ENCODE data around the gene APLF.
"Not testable (repeated sequence)": the region's sequence is repeated elsewhere in the genome, so short reads cannot be mapped to it uniquely, and the experiment has no call there.

The APLF gene

GRCh38 chr2:68536000-68536399 is 68.6 kb downstream of the APLF start:
- DNase-seq, result no peak

GRCh38 chr2:68537011-68537410 is 69.6 kb downstream of the APLF start:
- DNase-seq, result no peak

- no peak for DNase-seq
These were observed 70.4 kb downstream of the APLF start for GRCh38 chr2:68537809-68538208.

- no peak for DNase-seq
These were observed 77.4 kb downstream of the APLF start for GRCh38 chr2:68544811-68545210.

- no peak for DNase-seq
These were observed 81.0 kb downstream of the APLF start for GRCh38 chr2:68548396-68548795.

- DNase-seq, result no peak
These were observed 85.7 kb downstream of the APLF start for GRCh38 chr2:68553098-68553497.

GRCh38 chr2:68555425-68556206 is 88.2 kb downstream of the APLF start:
- DNase-seq, result not testable (repeated sequence)

GRCh38 chr2:68556381-68556780 is 89.0 kb downstream of the APLF start:
- DNase-seq, result no peak

- DNase-seq, result no peak
These were observed 91.2 kb downstream of the APLF start for GRCh38 chr2:68558576-68558975.

- no peak for DNase-seq
These were observed 92.3 kb downstream of the APLF start for GRCh38 chr2:68559692-68560091.

GRCh38 chr2:68560545-68560944 is 93.2 kb downstream of the APLF start:
- no peak for DNase-seq

- no peak for DNase-seq
These were observed 94.0 kb downstream of the APLF start for GRCh38 chr2:68561372-68561771.

- DNase-seq, result no peak
These were observed 95.5 kb downstream of the APLF start for GRCh38 chr2:68562934-68563333.

- no peak for DNase-seq
These were observed 97.0 kb downstream of the APLF start for GRCh38 chr2:68564426-68564825.

- DNase-seq, result no peak
These were observed 97.9 kb downstream of the APLF start for GRCh38 chr2:68565273-68565672.

- no peak for DNase-seq
These were observed 98.5 kb downstream of the APLF start for GRCh38 chr2:68565858-68566257.

- DNase-seq, result no peak
These were observed 99.0 kb downstream of the APLF start for GRCh38 chr2:68566362-68566761.

GRCh38 chr2:68568116-68568515 is 100.7 kb downstream of the APLF start:
- DNase-seq, result no peak

GRCh38 chr2:68569604-68570003 is 102.2 kb downstream of the APLF start:
- DNase-seq, result no peak

GRCh38 chr2:68570434-68570833 is 103.0 kb downstream of the APLF start:
- not testable (repeated sequence) for DNase-seq

GRCh38 chr2:68574202-68574791 is 106.9 kb downstream of the APLF start:
- DNase-seq, result no peak

GRCh38 chr2:68577183-68577582 is 109.8 kb downstream of the APLF start:
- DNase-seq, result no peak

- DNase-seq, result no peak
These were observed 112.3 kb downstream of the APLF start for GRCh38 chr2:68579689-68580088.

GRCh38 chr2:68588589-68588988 is 121.2 kb downstream of the APLF start:
- DNase-seq, result no peak

- DNase-seq, result no peak
These were observed 122.6 kb downstream of the APLF start for GRCh38 chr2:68589963-68590362.
